Medulla oblongata (tissue), 1 donor: Measurements from ENCODE around the gene CBX7.

Source experiments
- DNase-seq: peaks from one replicate; pipeline ENCODE4 v3.0.0-alpha.2; 2015; ENCODE audit errors: extremely low spot score

Gene CBX7

DNA sequence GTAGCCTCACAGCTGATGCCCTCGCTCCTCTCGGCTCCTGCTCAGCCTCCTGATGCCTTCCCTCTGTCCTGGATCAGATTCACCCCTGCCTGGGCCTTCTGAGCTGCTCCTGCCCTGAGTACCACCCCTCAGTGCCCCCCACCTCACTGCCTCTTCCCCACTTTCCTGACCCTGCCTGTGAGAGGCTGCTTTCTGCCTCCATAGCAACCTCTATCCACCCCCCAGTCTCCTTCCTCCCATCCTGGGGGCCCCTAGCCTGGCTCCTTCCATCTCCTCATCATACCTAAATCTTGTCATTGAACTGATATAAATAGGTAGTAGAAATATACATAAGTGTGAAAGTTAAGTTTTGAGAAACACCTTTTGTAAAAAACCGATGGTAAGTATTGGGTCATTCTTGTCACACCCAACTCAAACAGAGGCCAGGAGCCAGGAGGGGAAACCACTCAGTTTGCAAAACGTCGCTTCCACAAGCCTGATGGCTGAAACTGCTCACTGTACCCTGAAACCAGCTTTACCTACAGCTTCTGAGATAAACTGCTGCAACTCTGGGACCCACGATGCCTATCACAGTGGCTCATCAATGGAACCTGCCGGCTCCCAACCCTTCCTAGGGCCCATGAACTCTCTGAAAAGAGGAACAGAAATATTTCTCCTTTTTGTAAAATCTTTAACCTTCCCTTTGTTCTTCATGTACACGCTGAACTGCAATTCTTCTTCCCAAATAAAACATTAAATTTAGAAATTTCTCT is 60.2 kb downstream of the CBX7 start:
- DNase-seq = no peak

DNA sequence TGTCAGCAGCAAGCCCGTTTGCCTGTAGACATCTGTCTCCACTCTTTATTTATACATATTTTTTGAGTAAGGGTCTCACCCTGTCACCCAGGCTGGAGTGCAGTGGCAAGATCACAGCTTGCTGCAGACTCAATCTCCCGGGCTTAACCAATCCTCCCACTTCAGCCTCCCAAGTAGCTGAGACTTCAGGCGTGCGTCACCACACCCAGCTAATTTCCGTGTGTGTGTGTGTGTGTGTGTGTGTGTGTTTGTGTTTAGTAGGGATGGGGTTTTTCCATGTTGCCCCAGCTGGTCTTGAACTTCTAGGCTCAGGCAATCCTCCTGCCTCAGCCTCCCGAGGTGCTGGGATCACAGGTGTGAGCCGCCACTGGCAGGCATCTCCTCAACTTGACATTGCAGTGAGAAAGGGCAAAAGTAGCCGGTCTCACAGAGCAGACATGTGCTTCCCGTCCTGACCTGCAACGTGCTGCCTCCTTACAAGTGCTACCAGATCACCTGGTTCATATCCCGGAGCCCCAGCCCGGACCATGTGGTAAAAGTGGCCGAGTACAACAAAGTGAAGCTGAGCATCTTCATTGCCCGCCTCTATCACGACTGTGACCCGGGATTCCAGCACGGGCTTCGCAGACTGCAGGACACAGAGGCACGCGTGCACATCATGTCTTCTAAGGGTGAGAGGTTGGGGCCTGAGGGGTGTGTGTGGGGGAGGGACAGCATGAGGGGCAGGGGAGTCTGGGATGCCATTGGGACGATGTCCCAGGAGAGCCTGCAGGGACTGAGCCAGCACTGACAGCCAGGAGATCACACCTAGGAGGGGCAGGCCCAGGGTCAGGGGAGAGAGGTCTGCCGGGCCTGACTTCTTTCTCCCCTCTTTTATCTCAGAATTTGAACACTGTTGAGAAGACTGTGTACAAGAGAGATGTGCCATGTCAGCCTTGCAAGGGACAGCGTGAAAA is 61.1 kb downstream of the CBX7 start:
- DNase-seq = no peak

DNA sequence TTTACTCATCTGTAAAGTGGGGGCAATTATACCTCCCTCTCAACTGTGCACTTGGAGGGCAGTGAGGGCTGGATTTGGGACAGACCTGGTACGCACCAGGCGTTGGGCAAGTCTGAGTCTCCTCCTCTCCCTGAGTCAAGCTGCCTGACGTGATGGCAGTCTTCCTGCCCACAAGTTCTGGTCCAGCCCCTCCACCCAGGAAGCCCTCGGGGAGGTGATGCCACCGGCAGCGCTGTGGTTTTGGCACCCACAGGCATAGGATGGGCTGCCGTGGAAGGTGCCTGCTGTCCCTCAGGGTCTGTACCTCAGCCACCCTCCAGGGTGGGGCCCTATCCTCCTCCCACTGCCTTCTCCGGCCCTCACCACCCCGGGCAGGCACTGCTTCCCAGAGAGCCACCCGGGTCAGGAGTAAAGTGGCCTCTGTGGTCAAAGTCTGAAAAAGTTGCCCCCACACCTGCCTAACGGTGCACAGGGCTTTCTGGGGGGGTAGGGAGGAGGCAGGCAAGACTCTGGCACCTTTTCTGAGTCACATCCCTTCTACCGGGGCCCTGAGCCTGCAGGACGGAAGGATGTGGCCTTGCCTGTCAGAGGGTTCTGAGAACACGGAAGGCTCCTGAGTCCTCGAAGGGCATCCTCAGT is 61.9 kb downstream of the CBX7 start:
- no peak for DNase-seq

DNA sequence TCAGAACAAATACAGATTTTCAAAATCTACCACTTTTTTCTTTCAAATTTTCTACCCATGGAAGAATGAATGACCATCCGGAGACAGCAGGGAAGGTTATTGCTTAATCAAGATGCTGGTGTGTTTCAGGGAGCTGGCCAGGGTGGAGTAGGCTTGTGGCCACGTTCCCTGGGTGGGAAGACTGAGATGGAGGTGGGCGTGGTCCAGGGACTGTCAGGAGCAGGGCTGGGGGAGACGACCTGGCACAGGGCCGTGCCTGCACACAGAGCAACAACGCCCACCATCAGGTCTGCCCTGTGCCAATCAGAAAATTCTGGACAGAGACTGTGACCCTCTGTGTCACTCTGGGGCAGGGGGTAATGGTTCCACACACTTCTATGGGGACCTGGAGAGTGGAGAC is 62.6 kb downstream of the CBX7 start:
- DNase-seq = no peak

DNA sequence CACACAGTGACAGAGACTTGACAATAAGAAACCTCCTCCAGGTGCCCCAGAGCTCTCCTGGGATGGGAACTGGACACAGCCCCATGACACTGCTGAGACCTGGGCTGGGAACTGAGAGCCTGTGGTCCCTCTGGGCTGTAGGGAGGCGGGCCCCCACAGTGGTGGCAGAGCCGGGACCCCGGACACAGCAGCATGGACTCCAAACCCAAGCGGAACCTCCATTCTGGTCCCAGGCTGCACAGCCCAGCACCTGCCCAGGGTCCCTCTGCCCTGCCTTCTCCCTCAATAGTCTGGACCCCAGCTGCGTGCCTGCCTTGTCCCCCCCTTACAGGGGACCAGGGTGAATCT is 63.8 kb downstream of the CBX7 start:
- DNase-seq = no peak

DNA sequence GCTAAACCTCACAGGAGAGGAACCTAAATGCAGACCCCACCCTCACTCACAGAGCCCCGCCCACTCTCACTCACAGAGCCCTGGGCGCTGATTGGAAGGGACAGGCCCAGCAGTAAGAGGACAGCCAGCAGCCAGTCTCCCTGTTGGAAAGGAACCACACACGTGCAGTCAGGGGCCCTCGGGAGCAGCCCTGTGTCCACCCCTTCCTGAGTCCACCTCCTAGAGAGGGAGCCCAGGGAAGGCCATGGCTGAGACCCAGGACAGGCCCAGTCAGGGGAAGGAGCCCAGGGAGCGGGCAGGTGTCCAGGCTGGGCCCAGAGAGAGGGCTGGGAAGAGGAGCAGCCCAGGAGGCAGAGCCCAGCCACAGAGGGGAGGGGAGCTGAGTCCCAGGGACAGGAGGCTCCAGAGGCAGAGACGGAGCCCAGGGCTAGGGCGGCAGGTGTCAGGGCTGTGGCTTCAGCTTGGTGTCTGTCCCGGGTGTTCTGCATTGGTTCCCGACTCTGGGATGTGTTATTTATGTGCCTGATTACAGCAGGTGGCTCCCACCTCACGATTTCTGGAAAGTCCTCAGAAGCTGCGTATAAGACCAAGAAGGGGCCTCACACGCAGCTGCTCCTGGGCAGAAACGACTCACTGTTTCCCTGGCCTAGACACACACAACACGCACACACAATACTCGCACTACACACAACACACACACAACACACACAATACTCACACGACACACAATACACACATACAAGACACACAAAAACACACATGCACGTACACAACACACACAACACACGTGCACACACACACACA is 64.4 kb downstream of the CBX7 start:
- peak; percentile 56 for DNase-seq

DNA sequence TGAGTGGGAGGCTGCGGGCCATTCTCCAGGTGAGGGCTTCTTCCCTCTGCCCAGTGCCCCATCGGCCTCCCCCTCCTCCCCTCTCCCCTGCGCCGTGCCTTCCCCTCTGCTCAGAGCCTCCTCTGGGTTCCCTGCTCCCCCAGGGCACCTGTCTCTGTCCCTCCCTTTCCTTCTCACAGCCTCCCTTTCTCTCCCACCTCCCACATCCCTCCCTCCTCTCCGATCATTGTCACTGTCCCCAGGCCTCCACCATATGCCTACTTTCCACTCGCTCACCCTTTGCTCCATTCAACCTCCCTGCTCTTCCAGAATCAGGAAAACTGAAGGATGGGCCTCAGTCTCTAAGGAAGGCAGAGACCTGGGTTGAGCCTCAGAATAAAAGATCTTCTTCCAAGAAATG is 65.4 kb downstream of the CBX7 start:
- no peak for DNase-seq

DNA sequence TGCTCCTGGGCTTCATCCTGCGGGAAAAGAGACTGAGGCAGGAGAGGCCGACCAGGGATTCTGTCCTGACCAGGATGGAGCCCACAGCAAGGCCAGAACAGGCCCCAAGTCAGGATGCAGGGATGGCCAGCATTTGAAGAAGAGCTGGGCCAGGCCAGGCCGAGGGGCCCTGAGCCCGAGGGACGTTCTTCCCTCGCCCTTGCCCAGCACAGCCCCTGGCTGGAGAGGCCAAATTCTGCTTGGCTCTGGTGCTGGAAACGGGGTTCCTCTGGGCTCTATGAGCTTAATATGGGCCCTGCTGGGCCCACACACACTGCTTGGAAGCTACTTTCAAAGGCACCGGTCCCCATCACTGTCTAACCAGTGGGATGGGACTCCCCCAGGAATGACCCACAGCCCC is 67.8 kb downstream of the CBX7 start:
- no peak for DNase-seq

DNA sequence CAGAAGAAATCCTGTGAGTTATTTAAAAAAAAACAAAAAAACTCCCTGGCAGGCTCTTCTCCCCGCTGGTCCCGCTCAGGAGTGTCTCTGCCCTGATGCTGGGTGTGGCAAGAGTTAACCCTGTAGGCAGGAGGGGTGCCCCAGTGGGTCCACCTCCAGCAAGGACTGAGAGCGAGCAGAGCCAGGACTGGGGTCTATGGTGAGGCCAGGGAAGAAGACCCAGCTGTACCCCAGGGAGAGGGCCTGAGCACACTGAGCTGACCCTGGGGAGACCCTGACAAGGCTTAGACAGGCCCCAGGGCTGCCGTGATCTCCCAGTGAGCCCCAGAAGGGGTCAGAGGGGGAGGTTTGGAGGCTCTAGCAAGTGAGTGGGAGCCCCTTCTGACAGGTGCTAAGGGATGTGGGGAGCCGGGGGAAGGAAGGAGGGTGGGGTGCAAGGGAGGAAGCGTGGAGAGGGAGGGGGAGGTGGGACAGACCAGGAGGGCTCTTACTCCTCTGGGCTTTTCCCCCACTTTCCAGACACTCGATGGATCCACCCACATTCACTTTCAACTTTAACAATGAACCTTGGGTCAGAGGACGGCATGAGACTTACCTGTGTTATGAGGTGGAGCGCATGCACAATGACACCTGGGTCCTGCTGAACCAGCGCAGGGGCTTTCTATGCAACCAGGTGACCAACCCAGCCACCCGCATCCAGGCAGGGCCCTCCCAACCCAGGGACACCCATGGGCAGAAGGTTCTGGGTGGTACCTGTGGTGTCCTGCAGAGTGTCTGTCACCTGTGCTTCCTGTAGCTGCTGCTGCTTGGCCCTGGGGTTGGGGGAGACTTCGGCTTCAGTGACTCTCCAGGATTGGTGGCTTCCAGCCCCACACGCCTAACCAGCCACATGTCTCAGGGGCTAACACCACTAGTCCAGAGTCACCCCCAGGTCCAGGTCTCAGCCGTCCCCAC is 69.0 kb downstream of the CBX7 start:
- DNase-seq = no peak

DNA sequence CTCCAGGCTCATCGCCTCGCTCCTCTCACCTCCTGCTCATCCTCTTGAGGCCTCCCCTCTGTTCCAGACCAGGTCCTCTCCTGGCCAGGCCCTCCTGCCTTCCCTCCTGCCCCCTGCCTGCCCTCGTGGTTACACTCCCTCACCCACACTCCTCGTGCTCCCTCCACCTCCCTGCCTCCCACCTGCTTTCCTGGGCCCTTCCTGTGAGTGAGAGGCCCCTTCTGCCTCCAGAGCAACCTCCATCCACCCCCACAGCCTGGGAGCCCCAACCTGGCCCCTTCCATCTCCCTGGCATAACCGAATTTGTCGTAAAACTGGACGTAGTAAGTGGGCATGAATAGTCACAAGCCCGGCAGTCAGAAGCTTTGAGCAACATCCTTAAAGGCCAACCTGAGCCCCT is 70.9 kb downstream of the CBX7 start:
- no peak for DNase-seq

DNA sequence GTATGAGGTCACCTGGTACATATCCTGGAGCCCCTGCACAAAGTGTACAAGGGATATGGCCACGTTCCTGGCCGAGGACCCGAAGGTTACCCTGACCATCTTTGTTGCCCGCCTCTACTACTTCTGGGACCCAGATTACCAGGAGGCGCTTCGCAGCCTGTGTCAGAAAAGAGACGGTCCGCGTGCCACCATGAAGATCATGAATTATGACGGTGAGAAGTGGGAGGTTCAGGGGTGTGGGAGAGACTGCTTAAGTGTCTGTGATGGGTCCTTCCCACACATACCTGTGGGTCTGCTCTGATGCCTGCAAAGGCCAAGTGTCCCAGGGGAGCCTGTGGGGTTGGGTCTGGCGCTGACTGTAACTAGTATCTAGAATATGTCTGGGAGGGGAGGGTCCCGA is 71.5 kb downstream of the CBX7 start:
- DNase-seq = no peak
